Esophagus squamous epithelium (tissue), 4 donors: Measurements from ENCODE around the gene CIB2.

Source experiments
- CTCF ChIP-seq, 6 experiments: fragments of 450-650 bp in 4 of 6; fragments of 200-600 bp in 2 of 6; sonication (generic) in 2 of 6; IDR thresholded peaks; one replicate each; pipeline ENCODE4 v1.5.1; 2016 to 2019; ENCODE audit warnings: antibody characterized with exemption in 6 of 6, mild to moderate bottlenecking in 4 of 6, moderate library complexity in 4 of 6
- POLR2A ChIP-seq, 4 donors: fragments of 450-650 bp; IDR thresholded peaks; one replicate each; pipeline ENCODE4 v1.6.1; 2017; ENCODE audit warnings: antibody characterized with exemption in 4 of 4, mild to moderate bottlenecking in 4 of 4, moderate library complexity in 3 of 4

DNA sequence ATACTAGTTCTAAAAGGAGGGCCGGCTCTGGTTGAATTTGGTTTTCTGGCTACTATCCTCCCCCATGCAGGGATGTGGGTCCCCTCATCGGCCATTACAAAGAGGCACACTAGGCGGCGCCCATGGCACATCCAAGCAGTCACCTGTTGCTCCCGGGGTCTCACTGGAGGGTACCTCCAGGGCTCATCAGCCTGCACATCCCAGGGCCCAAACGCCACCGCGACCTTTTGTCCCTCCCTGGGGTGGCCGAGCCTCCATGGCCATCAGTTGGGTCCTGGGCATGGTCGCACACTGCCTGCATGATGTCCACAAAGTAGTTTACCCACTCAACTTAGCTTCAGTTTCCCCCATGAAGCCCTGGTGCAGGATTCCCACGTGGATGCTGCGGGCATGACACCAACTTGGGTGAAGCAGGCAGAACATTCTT, 46.2 kb upstream of the CIB2 start:
- TF ChIP-seq CTCF (IDR thresholded peaks at IDR 0.05): peak in 5 of 6 experiments; percentile 31 to 53 (median 45)
- no peak for TF ChIP-seq POLR2A (IDR thresholded peaks at IDR 0.05)
